Measurements from ENCODE around the gene HUWE1.

Gene HUWE1

GRCh38 chrX:53594354-53594753, 92.2 kb downstream of the HUWE1 start:
- no peak for TF ChIP-seq CTCF (IDR thresholded peaks at IDR 0.05; ENCODE audit: poor library complexity, severe bottlenecking)
- no peak for ATAC-seq (ENCODE audit: low read depth)
- no peaks in the 10 kb centered on the region for H3K9me3 ChIP-seq (ENCODE audit: severe bottlenecking)
- no peak overlapping the region for H3K27ac ChIP-seq (ENCODE audit: poor library complexity, severe bottlenecking)
- no peaks in the 10 kb centered on the region for H3K27me3 ChIP-seq (ENCODE audit: insufficient read depth, poor library complexity, severe bottlenecking)
- H3K4me1 ChIP-seq (ENCODE audit: insufficient read depth, poor library complexity, severe bottlenecking) = no peaks in the 10 kb centered on the region
- H3K4me3 ChIP-seq (ENCODE audit: severe bottlenecking) = no peak overlapping the region
- H3K36me3 ChIP-seq (ENCODE audit: low read depth) = peaks cover 84% of the 10 kb centered on the region
- no peak for DNase-seq (ENCODE audit: low spot score)

- no peaks in the 10 kb centered on the region for H3K27me3 ChIP-seq (ENCODE audit: insufficient read depth, poor library complexity, severe bottlenecking)
- H3K9me3 ChIP-seq (ENCODE audit: severe bottlenecking) = no peaks in the 10 kb centered on the region
- no peak for ATAC-seq (ENCODE audit: low read depth)
- peaks cover 96% of the 10 kb centered on the region for H3K36me3 ChIP-seq (ENCODE audit: low read depth)
- no peak for DNase-seq (ENCODE audit: low spot score)
- TF ChIP-seq CTCF (IDR thresholded peaks at IDR 0.05; ENCODE audit: poor library complexity, severe bottlenecking) = no peak
- H3K4me3 ChIP-seq (ENCODE audit: severe bottlenecking) = no peak overlapping the region
- no peak overlapping the region for H3K27ac ChIP-seq (ENCODE audit: poor library complexity, severe bottlenecking)
- no peaks in the 10 kb centered on the region for H3K4me1 ChIP-seq (ENCODE audit: insufficient read depth, poor library complexity, severe bottlenecking)
These were observed 98.6 kb downstream of the HUWE1 start for GRCh38 chrX:53587795-53588420.

- TF ChIP-seq CTCF (IDR thresholded peaks at IDR 0.05; ENCODE audit: poor library complexity, severe bottlenecking) = no peak
- no peak for ATAC-seq (ENCODE audit: low read depth)
These were observed 101.6 kb downstream of the HUWE1 start for GRCh38 chrX:53584891-53585290.

GRCh38 chrX:53583571-53583970, 102.9 kb downstream of the HUWE1 start:
- Histone ChIP-seq H3K9me3 (ENCODE audit: severe bottlenecking) (no peaks in the 10 kb centered on the region), H3K4me3 (ENCODE audit: severe bottlenecking) (no peak overlapping the region), H3K27me3 (ENCODE audit: insufficient read depth, poor library complexity, severe bottlenecking) (no peaks in the 10 kb centered on the region), H3K27ac (ENCODE audit: poor library complexity, severe bottlenecking) (no peak overlapping the region), H3K36me3 (ENCODE audit: low read depth) (peaks cover 80% of the 10 kb centered on the region), H3K4me1 (ENCODE audit: insufficient read depth, poor library complexity, severe bottlenecking) (no peaks in the 10 kb centered on the region)
- no peak for DNase-seq (ENCODE audit: low spot score)
- no peak for TF ChIP-seq CTCF (IDR thresholded peaks at IDR 0.05; ENCODE audit: poor library complexity, severe bottlenecking)
- no peak for ATAC-seq (ENCODE audit: low read depth)

More at GRCh38 chrX:53584891-53585290, 101.6 kb downstream of the HUWE1 start:
- Histone ChIP-seq H3K4me3 (ENCODE audit: severe bottlenecking) (no peak overlapping the region), H3K9me3 (ENCODE audit: severe bottlenecking) (no peaks in the 10 kb centered on the region), H3K27me3 (ENCODE audit: insufficient read depth, poor library complexity, severe bottlenecking) (no peaks in the 10 kb centered on the region), H3K27ac (ENCODE audit: poor library complexity, severe bottlenecking) (no peak overlapping the region), H3K36me3 (ENCODE audit: low read depth) (peaks cover 93% of the 10 kb centered on the region), H3K4me1 (ENCODE audit: insufficient read depth, poor library complexity, severe bottlenecking) (no peaks in the 10 kb centered on the region)
- no peak for DNase-seq (ENCODE audit: low spot score)

GRCh38 chrX:53580742-53581504, 105.6 kb downstream of the HUWE1 start:
- peaks cover 65% of the 10 kb centered on the region for H3K36me3 ChIP-seq (ENCODE audit: low read depth)
- no peak overlapping the region for H3K4me3 ChIP-seq (ENCODE audit: severe bottlenecking)

More at GRCh38 chrX:53580742-53581504, 105.6 kb downstream of the HUWE1 start:
- no peak for ATAC-seq (ENCODE audit: low read depth)
- DNase-seq (ENCODE audit: low spot score) = no peak
- no peaks in the 10 kb centered on the region for H3K4me1 ChIP-seq (ENCODE audit: insufficient read depth, poor library complexity, severe bottlenecking)
- H3K9me3 ChIP-seq (ENCODE audit: severe bottlenecking) = no peaks in the 10 kb centered on the region
- no peak for TF ChIP-seq CTCF (IDR thresholded peaks at IDR 0.05; ENCODE audit: poor library complexity, severe bottlenecking)
- no peak overlapping the region for H3K27ac ChIP-seq (ENCODE audit: poor library complexity, severe bottlenecking)
- H3K27me3 ChIP-seq (ENCODE audit: insufficient read depth, poor library complexity, severe bottlenecking) = no peaks in the 10 kb centered on the region
